ENCODE measurements around the gene D2HGDH. TPM values are rescaled to one million over a fixed set of nuclear protein-coding genes. Genes with fewer than 3 reads are reported as not detected.

D2HGDH gene
- total RNA-seq, 2 experiments from 2014 or later = 39.4 to 42.6 TPM

GRCh38 chr2:241769819-241770184 lies 35.4 kb downstream of the D2HGDH start:
- intact Hi-C loops (cut with micrococcal nuclease) = no loop called here
- Mint-ChIP-seq H3K36me3 (ENCODE audit: low read depth) (no peaks in the 10 kb centered on the region), H3K4me1 (ENCODE audit: low read depth) (peaks cover 12% of the 10 kb centered on the region), H3K27ac (no peak overlapping the region), H3K27me3 (no peaks in the 10 kb centered on the region), H3K9me3 (no peaks in the 10 kb centered on the region), H3K4me3 (no peak overlapping the region)
- no peak for ATAC-seq
- CTCF ChIA-PET = no interaction called here
- TF ChIP-seq, protein P1, sequence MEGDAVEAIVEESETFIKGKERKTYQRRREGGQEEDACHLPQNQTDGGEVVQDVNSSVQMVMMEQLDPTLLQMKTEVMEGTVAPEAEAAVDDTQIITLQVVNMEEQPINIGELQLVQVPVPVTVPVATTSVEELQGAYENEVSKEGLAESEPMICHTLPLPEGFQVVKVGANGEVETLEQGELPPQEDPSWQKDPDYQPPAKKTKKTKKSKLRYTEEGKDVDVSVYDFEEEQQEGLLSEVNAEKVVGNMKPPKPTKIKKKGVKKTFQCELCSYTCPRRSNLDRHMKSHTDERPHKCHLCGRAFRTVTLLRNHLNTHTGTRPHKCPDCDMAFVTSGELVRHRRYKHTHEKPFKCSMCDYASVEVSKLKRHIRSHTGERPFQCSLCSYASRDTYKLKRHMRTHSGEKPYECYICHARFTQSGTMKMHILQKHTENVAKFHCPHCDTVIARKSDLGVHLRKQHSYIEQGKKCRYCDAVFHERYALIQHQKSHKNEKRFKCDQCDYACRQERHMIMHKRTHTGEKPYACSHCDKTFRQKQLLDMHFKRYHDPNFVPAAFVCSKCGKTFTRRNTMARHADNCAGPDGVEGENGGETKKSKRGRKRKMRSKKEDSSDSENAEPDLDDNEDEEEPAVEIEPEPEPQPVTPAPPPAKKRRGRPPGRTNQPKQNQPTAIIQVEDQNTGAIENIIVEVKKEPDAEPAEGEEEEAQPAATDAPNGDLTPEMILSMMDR (IDR thresholded peaks at IDR 0.05) = no peak
- POLR2A ChIA-PET = no interaction called here
- DNase-seq = no peak

- H3K36me3 Mint-ChIP-seq (ENCODE audit: low read depth) = no peaks in the 10 kb centered on the region
- H3K27ac Mint-ChIP-seq = no peak overlapping the region
- CTCF ChIA-PET = interaction anchor here (0.9 kb wide), 1 partner anchor 89 kb away, joined by 3 read pairs; no protein-coding TSS in a partner anchor
- intact Hi-C loops (cut with micrococcal nuclease) = no loop called here
- no peaks in the 10 kb centered on the region for H3K27me3 Mint-ChIP-seq
- POLR2A ChIA-PET = interaction anchor here (1.9 kb wide), 1 partner anchor 8 kb away, joined by 7 read pairs; no protein-coding TSS in a partner anchor
- H3K4me1 Mint-ChIP-seq (ENCODE audit: low read depth) = peaks cover 12% of the 10 kb centered on the region
- DNase-seq (no peak), ATAC-seq (no peak)
- TF ChIP-seq, protein P1 (IDR thresholded peaks at IDR 0.05) = no peak
- H3K9me3 Mint-ChIP-seq = no peaks in the 10 kb centered on the region
- H3K4me3 Mint-ChIP-seq = no peak overlapping the region
Observed at GRCh38 chr2:241770185-241770935, 35.9 kb downstream of the D2HGDH start.

GRCh38 chr2:241770936-241771285 lies 36.5 kb downstream of the D2HGDH start:
- peaks cover 12% of the 10 kb centered on the region for H3K4me1 Mint-ChIP-seq (ENCODE audit: low read depth)
- ATAC-seq = no peak
- ChIA-PET CTCF (interaction anchor here (0.9 kb wide), 1 partner anchor 89 kb away, joined by 3 read pairs; no protein-coding TSS in a partner anchor), POLR2A (interaction anchor here (1.9 kb wide), 1 partner anchor 8 kb away, joined by 7 read pairs; no protein-coding TSS in a partner anchor)
- no peaks in the 10 kb centered on the region for H3K27me3 Mint-ChIP-seq
- no peaks in the 10 kb centered on the region for H3K9me3 Mint-ChIP-seq
- intact Hi-C loops (cut with micrococcal nuclease) = no loop called here
- DNase-seq = no peak
- no peak overlapping the region for H3K4me3 Mint-ChIP-seq
- TF ChIP-seq, protein P1 (IDR thresholded peaks at IDR 0.05) = no peak
- H3K36me3 Mint-ChIP-seq (ENCODE audit: low read depth) = no peaks in the 10 kb centered on the region
- peak overlapping the region; percentile 11 for H3K27ac Mint-ChIP-seq

- Mint-ChIP-seq H3K27me3 (no peaks in the 10 kb centered on the region), H3K27ac (peak overlapping the region; percentile 65), H3K4me1 (ENCODE audit: low read depth) (peaks cover 12% of the 10 kb centered on the region), H3K9me3 (no peaks in the 10 kb centered on the region), H3K36me3 (ENCODE audit: low read depth) (no peaks in the 10 kb centered on the region), H3K4me3 (peak overlapping the region; percentile 37)
- intact Hi-C loops (cut with micrococcal nuclease) = no loop called here
- TF ChIP-seq, protein P1 (IDR thresholded peaks at IDR 0.05) = no peak
- DNase-seq (no peak), ATAC-seq (peak; percentile 57)
- POLR2A ChIA-PET = interaction anchor here (1.9 kb wide), 1 partner anchor 9 kb away, joined by 7 read pairs; no protein-coding TSS in a partner anchor
- CTCF ChIA-PET = interaction anchor here (0.9 kb wide), 1 partner anchor 88 kb away, joined by 3 read pairs; no protein-coding TSS in a partner anchor
Observed at GRCh38 chr2:241771286-241772062, 37.0 kb downstream of the D2HGDH start.

Data from activated CD8-positive, alpha-beta T cell treated with anti-CD3 and anti-CD28 coated beads for 36 hours (primary cell).